Measurements from ENCODE around the gene ZBTB20. TPM values are rescaled to one million over a fixed set of nuclear protein-coding genes. Genes with fewer than 3 reads are reported as not detected.
A peak's percentile ranks its signal among the peaks of the same experiment; 100 is the strongest.

ZBTB20 gene
- total RNA-seq, 1 donor from 2014 or later, result 28.5 TPM

DNA sequence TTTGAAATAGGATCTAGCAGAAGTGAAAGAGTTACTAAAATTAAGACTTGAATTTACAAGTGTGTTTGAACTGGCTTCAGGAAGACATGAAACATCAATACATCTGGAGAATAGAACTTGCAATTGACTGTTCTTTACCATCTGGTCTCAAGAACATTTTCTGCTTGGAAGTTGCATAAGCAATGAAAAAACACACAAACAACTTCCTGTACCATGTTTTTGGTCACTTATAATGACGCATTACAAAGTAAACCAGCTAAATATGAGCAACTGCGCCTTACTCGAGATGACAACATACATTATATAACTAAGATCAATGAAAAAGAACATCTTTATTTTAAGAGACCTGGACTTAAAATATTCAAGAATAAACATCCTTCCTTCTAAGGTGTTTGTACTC lies 740.8 kb downstream of the ZBTB20 start:
- no peak for DNase-seq (ENCODE audit: extremely low read depth, low read depth, low spot score)

DNA sequence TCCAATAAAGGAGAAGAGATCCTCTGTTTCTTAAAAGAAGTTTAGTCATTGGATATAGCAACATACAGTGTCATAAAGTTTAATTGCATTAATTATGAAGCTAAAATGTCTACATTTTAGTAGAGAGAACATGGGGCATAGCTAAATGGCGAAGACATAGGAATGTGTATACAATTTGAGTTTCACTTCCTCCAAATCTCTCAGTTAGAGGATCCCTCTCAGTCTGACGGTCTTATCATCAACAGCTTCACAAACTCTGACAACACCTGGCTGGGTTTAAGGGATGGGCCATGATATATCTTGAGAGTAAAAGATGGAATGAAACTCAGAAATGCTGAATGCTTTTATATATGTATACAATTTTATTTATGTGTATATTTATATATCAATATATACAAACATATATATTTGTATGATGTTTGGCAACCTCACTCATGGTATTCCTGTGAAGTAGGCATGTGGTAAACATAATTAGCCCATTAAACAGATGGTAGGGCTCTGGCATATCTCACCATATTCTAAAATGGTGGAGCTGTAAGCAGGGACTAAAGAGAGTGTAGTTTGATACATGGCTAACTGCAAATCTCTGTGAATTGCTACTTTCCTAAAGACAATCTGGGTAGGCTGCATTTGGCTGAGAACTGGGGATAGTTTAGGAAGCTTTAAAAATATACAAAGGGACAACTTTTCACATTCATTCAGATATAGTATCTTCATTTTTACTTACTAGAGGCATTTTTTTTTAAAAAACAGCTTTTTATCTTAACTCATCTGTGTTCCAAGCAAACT lies 741.7 kb downstream of the ZBTB20 start:
- DNase-seq (ENCODE audit: extremely low read depth, low read depth, low spot score), result no peak

- no peak for DNase-seq (ENCODE audit: extremely low read depth, low read depth, low spot score)
Measured at GRCh38 chr3:114404590-114404989, 742.5 kb downstream of the ZBTB20 start.

DNA sequence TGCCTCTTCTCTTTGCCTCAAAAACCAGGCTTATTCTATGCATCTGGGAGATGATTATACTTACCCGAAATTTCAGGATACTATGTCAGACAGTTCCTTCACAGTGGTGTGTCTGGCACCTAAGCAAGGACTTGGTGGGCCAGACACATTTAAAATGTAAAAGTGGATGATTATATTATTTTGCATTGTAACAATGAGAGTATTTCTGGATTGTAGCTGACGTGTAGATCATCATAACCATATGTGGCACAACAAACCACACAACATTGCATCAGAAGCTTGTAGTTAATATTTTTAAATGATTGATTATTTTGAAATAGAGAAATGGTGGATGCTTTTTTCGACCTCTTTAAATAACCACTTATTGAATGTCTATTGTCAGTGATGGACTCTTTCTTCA lies 744.2 kb downstream of the ZBTB20 start:
- DNase-seq (ENCODE audit: extremely low read depth, low read depth, low spot score), result no peak

GRCh38 chr3:114401346-114401745 lies 745.7 kb downstream of the ZBTB20 start:
- DNase-seq (ENCODE audit: extremely low read depth, low read depth, low spot score), result no peak

DNA sequence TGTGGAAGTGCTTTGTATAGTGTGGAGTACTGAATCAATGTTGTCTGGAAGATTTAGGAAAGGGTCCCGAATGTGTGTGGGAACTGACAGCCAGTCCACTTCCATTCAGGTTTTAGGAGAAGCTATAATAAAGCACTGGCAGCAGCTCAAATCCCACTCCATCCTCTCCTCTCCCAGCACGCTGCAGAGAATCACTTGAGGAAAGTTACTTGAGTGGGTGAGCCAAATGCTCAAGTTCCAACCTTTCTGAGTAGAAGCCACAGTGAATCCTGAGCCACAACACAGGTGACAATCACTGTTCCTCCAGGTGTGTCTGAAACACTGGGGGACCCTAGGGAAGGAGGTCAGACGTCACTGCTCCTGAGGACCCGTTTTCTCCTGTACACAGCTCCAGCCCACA lies 746.7 kb downstream of the ZBTB20 start:
- DNase-seq (ENCODE audit: extremely low read depth, low read depth, low spot score), result no peak

- DNase-seq (ENCODE audit: extremely low read depth, low read depth, low spot score), result no peak
Measured at GRCh38 chr3:114394551-114394950, 752.5 kb downstream of the ZBTB20 start.

DNA sequence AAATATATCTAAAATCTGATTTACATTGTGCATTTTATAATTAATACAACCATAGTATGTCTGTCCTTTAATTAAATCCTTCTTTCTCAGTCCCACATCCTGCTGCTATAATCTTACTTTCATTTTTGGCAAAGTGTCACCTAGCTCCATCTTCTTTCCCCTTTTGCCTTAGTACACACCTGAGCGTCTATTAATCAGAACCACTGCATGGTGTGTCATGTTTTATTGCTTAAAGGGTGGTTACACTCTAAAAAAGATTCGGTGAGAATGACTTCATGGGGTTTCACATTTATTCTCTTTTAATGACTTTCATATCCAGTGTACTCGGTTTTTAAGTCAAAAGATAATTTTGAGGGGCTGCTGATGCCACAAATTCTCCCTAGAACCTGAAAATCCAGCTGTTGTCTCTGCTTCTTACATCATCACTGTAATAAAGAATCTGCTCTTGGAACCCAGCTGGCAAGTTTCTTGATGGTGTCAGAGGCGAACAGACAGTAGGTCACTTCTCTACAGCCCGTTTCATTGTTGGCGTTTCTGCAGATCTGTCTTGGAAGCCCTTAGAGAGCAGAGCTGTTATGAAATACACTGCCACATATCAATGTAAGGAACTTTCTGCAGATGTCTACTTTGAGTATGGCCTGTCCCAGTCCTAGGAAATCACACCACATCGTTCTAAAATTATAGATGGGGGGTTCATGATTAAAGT lies 753.6 kb downstream of the ZBTB20 start:
- DNase-seq (ENCODE audit: extremely low read depth, low read depth, low spot score), result no peak

DNA sequence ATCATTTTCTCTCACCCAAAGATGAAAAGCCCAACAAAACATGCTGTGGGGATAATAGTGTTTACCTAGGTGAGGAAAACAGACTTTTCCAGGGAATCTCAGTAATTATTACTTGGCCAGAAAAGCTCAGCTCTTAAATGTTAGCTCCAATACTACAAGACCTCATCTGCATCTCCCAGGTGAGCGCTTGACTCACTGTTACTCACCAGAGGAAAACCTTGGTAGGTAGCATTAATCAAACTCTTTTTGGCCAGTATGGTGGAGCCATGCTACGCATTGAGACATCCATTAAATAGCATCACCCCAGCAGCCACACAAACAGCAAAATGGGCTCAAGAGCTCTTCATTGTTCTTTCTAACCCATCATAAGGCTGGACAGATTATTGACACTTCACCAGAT lies 754.3 kb downstream of the ZBTB20 start:
- DNase-seq (ENCODE audit: extremely low read depth, low read depth, low spot score), result no peak

DNA sequence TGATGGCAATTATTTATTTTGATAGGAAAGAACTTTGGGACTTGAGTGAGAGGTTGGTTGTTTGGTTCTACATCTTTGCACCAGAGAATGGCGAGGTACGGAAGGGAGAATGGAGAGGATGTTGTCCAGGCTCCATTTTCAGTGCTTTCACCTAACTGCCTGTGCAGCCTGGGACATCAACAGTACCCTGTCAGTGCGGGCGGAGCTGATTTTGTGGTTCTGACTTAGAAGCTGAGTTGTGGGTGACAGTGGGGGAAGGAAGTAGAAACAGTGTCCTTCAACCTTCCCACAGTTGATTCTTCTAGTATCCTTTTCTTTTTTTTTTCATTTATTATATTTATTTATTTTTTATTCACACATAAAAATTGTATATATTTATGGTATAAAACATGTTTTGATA lies 757.9 kb downstream of the ZBTB20 start:
- no peak for DNase-seq (ENCODE audit: extremely low read depth, low read depth, low spot score)

DNA sequence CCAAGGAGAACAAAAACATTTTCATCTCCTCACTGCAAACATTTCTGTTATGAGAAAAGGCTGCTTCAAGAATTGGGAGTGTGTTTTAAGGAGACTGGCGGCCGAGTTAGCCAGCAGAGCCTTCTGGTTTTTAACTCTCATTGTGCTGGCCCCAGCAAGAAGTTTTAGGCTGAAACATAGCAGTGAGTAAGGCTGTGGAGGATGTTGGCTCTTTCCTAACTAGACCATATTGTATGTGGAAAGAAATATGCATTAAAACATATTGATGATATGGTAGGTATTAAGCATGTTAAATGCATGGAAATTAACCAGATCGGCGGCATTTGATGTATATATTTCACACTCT lies 762.6 kb downstream of the ZBTB20 start:
- no peak for DNase-seq (ENCODE audit: extremely low read depth, low read depth, low spot score)

- peak; percentile 60 for DNase-seq (ENCODE audit: extremely low read depth, low read depth, low spot score)
Measured at GRCh38 chr3:114383875-114384557, 763.1 kb downstream of the ZBTB20 start.

DNA sequence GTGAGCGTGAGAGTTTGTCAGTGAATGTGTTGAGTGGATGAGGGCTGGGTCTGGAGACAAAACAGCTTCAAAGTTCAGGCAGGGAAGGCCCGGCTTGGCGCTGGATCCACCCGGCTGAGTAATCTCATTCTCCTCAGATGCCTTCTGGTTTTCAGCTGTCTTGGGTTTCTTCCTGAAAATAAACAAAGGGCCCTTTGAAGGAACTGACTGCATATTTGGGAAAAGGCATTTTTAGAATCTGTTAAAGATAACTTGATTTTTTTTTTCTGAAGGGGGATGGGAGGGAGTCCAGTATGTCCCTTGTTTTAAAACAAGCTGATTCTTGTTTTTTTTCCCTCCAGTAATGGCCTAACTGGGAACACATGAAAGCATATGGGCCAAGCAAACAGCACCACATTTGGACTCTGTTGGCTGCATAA lies 766.8 kb downstream of the ZBTB20 start:
- no peak for DNase-seq (ENCODE audit: extremely low read depth, low read depth, low spot score)

- no peak for DNase-seq (ENCODE audit: extremely low read depth, low read depth, low spot score)
Measured at GRCh38 chr3:114379266-114379665, 767.8 kb downstream of the ZBTB20 start.

- DNase-seq (ENCODE audit: extremely low read depth, low read depth, low spot score), result no peak
Measured at GRCh38 chr3:114378760-114379159, 768.3 kb downstream of the ZBTB20 start.

GRCh38 chr3:114377426-114377825 lies 769.7 kb downstream of the ZBTB20 start:
- DNase-seq (ENCODE audit: extremely low read depth, low read depth, low spot score), result no peak

DNA sequence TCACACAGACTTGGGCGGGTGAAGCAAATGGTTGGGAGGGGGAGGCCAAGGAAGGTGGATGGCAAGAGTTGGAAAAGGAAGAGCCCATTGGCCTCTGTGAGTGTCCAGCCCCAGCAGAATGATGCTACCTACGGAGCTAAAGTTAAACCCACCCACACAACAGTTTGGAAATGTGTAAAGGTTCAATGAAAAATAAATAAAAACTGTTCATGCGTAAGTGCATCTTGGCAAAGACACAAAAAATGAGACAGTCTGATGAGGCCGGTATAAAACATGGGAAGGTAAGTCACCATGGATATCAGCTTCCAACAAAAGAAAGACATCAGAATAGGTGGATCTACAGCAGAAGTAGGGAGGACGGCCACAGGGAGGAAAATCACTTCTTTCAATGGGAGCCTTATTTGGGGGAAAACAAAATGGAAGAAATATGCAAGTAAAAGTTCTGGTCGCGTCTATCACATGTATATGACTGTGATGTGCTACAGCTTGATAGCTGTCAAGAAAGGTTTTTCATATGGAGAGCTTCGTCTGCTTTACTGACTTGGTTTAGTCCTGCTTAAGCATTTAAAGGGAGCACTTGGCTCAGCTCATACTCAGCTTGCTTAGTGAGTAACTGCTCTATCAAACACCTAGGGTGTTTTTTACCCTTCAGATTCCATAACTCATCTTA lies 770.4 kb downstream of the ZBTB20 start:
- no peak for DNase-seq (ENCODE audit: extremely low read depth, low read depth, low spot score)

- DNase-seq (ENCODE audit: extremely low read depth, low read depth, low spot score), result no peak
Measured at GRCh38 chr3:114375608-114376421, 771.3 kb downstream of the ZBTB20 start.

GRCh38 chr3:114374433-114374990 lies 772.6 kb downstream of the ZBTB20 start:
- no peak for DNase-seq (ENCODE audit: extremely low read depth, low read depth, low spot score)

- DNase-seq (ENCODE audit: extremely low read depth, low read depth, low spot score), result no peak
Measured at GRCh38 chr3:114370537-114371174, 776.4 kb downstream of the ZBTB20 start.

Measured in glomerular endothelial cell (primary cell).